Activated CD8-positive, alpha-beta memory T cell treated with anti-CD3 and anti-CD28 coated beads, Interleukin-2, amount 50 U/mL, for 4 hours (primary cell): ENCODE data around the gene TMEFF1.

Source experiments
- DNase-seq: peaks from one replicate; pipeline ENCODE4 v3.0.0-alpha.2; 2020

The TMEFF1 gene

DNA sequence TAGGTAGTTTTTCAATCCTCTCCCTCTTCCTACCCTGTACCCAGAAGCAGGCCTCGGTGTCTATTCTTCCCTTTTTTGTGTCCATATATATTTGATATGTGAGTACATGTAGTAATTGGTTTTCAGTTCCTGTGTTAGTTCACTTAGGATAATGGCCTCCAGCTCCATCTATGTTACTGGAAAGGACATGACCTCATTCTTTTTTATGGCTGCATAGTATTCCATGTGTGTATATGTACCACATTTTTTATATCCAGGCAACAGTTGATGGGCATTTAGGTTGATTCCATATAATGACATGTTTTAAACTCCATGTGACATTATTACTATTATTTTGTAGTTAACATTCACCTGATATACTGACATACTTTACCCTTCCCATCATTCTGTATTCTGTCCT lies 154.0 kb downstream of the TMEFF1 start:
- DNase-seq, result no peak
